ENCODE measurements around the gene GANAB.
"Not testable (repeated sequence)": the region's sequence is repeated elsewhere in the genome, so short reads cannot be mapped to it uniquely, and the experiment has no call there.

The GANAB gene

DNA sequence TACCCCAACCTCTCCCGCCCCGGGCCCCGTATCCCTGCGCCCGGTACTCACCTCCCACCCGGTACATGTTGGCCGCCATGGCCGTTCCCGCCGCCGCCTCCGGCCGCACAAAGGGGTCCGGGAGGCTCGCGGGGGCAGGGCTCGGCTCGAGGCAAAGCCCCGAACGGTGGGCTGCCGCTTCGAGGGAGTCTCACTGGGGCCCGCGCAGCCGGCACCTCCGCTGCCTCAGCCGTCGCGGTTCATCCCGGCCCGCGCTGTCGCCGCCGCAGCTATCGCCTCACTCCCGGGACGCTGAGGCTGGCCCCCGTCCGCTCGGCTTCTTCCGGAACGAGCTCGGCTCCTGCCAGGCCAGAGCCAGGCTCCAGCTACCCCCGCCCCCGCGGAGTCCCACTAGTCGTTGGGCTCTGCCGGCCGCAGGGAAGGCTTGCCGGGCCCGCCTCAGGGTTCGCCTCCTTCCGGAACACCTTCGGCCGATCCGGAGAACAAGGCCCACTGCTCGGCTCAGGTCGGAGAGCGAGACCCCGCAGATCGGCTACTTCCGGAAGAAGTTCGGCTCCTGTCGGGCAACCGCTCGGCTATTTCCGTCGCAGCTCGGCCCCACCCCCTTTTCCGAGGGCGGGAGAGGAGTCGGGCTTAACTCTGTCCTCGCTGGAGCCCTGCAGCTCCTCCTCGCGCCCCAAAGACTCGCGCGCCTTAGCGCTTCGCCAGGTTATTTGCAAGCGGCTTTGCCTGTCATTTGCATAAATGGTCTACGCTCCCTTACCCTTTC, 44.9 kb downstream of the GANAB start, which contains the start of gene MTA2:
Gene MTA2 (minus strand): TSS at position 494 of the 769 bp plus-strand sequence. CDS start 415 bp downstream, at position 79.
- DNase-seq (ENCODE audit: low read depth in 3 of 3) = peak; percentile 99 to 100 (median 99)

DNA sequence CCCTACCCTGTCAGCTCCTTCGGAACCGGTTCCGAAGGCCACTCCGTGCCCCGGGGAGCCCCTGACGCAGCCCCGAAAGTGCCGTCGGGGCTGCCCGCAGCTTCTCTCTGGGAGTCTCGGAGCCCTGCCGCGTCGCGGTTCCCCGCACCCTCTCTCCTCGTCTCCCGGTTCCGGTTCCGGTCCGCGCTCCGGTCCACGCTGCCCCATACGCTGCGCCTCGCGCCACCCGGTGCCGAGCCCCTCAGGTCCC, 45.4 kb downstream of the GANAB start:
- peak in 2 of 3 experiments; percentile 29 to 45 for DNase-seq (ENCODE audit: low read depth in 3 of 3)

- DNase-seq (ENCODE audit: low read depth in 3 of 3) = no peak
These were observed 45.9 kb downstream of the GANAB start for GRCh38 chr11:62600367-62601121.

DNA sequence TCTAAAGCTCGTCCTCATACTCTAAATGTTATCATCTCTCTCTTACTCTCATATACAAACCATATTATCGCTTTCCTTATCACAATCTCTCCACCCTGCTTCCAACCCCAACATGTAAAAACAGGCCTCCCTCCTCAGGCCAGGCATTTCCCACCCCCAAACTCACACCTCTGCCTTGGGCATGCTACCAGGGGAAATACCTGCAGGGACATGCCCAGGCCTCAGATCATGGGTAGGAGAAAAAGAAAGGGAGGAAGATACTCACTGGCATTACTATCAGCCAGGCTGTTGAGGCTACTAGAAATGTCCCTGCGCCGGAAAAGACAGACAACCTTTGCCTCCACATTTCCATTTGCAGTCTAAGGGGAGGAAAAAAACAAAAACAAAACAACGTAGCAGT, 46.5 kb downstream of the GANAB start:
- DNase-seq (ENCODE audit: low read depth in 3 of 3) = no peak

DNA sequence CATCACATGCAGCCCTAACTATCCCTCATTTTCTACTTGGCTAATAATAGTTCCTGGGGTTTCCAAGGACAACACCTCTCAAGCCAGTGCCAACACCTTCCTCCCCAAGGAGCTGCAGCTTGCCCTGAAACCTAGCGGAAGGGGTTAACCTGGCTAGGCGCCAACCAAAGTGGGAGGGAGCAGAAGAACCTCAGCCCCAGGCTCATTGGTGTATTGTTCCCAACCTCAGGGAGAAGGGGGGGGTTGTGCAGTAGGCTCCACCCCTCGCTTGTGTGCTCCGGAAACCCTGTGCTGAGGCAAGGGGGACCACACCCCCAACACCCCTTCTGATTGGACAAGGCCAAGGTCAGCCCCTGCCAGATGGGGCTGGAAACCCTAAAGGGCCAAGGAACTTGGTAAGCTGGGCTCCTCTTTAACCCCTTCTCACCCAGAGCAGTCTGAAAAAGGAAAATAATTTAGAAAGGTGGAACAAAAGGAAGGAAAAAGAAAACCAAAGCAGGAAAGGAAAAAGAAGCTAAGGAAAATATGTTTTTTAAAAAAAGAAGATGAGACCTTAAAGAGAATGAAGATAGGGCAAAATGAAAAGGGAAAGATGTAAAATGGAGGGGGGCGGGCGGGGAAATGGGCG, 47.2 kb downstream of the GANAB start:
- peak; percentile 83 to 91 (median 90) for DNase-seq (ENCODE audit: low read depth in 3 of 3)

DNA sequence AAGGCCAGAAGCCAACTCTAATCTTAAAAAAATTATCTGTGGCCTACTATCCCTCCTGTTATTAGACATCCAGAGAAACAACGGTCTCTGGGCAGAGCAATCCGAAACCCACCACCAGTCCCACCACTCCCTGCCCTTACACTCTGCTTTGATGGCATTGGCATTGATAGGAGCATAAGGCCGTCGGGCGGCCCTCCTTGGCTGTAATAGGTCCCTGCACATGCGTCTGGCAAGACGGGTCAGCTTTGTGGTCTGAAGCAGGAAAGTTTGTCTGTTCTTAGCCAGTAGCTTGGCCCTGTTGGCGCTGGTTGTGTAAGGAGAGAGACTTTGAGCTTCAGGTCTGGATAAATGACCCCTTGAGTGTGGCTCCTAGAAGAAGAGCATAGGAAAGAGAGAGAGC, 51.3 kb downstream of the GANAB start:
- DNase-seq (ENCODE audit: low read depth in 3 of 3) = no peak

DNA sequence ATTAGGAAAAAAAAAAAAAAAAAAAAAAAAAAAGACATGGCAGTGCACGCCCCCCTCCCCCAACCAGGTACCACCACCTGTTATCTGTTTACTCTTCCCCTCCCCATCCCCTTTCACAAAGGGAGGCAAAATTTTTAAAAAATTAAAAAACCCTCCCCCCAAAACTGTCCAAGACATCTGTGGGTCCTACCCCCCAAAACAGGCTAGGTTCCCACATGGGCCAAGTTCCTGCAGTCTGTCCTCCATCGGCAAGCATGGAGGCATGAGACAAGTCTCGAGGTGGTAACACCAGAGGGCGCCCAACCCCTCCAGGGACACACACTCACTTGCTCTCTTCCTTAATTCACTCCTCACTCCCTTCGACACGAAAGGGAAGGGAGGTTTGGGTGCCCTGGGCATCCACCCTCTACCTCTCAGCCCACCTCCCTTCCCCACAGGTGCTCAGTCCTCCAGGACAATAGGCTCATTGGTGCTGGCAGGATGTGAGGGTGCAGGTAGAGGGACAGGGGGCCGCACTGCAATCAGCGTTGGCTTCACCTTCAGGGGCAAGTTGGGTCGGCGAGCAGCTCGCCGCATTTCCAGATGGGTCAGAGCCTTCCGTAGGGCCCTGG, 52.9 kb downstream of the GANAB start:
- DNase-seq (ENCODE audit: low read depth in 3 of 3) = peak in 2 of 3 experiments; percentile 62 to 67

DNA sequence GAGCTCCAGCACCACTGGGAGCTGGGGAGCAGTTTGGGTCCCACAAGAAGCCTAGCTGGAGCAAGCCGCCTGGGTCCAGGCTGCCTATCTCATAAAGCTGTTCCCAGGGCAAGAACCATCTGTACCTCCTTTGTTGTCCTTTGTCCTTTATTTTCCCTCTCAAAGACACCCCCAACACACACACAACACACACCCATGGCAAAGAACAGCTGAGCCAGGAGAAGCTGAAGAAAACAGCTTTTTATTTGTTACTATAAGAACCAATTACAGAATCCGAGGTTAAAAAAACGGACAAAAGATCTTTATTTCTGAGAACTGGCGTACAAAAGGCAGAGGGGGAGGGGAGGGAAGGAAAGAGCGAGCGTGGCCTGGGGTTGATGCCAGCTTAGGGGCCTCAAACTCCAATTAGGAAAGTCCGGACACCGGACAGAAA, 53.4 kb downstream of the GANAB start:
- no peak for DNase-seq (ENCODE audit: low read depth in 3 of 3)

DNA sequence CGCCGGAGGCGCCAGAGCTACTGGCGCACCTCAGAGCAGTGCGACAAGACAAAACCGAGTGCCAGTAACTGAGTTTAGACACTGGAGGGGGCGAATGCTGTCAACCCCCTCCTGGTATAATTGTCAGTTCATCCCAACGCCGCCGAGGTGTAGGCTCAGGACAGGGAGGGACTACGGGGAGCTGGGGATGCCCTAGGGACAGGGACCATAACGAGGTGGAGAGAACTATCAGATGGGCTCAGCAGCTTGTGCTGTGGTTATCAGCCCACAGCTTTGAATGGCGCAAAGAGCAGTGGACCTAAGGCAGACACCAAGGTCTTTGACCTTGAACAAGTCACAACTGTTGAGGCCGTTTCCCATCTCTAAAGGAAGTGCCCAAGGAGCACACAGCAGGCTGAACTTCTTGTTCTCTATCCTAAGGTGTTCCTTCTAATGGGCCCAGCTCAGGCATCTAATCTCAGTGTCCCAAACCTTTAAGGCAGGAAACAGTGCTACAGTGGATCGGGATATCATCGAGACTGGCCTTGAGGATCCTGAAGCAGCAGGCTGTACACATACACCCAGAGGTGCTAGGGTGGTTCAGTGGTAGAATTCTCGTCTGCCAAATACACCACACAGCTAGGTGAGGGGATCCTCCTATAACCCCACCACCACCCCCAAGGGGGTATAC, 54.1 kb downstream of the GANAB start:
- DNase-seq (ENCODE audit: low read depth in 3 of 3) = no peak

DNA sequence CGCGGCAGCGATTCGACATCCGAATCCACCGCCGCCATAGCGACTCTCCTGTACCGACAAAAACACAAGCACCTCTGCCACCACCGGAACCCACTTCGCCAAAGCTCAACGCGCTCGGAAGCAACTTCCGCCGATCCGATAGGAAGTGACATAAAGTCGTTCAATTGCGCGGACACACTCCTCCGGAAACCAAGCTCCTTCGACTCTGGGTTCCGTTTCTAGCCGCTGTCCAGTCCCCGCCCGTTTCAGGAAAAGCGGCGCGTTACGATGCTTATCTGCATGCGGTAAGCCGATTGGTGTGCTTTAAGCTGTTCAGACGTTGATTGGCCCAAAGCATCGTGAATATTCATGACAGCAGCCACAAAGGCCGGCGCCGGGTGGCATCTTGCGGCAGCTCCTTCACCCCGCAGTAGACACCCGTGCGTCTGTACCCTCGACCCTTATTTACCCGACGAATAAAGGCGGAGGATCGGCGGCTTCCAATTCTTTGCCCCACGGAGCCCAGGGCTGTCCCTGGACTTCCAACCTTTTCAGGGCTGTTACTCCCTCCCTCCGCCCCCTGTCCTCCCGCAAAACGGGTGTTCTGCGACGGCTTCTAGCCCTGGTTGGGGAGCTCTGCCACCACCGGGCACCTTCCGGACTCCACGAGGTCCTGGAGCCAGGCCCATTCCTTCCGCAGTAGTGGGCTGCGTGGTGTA, 54.8 kb downstream of the GANAB start, which contains the start of gene TUT1:
Gene TUT1 (minus strand): TSS at position 76 of the 698 bp plus-strand sequence. CDS start 38 bp downstream, at position 38.
- DNase-seq (ENCODE audit: low read depth in 3 of 3) = peak; percentile 77 to 93 (median 92)

DNA sequence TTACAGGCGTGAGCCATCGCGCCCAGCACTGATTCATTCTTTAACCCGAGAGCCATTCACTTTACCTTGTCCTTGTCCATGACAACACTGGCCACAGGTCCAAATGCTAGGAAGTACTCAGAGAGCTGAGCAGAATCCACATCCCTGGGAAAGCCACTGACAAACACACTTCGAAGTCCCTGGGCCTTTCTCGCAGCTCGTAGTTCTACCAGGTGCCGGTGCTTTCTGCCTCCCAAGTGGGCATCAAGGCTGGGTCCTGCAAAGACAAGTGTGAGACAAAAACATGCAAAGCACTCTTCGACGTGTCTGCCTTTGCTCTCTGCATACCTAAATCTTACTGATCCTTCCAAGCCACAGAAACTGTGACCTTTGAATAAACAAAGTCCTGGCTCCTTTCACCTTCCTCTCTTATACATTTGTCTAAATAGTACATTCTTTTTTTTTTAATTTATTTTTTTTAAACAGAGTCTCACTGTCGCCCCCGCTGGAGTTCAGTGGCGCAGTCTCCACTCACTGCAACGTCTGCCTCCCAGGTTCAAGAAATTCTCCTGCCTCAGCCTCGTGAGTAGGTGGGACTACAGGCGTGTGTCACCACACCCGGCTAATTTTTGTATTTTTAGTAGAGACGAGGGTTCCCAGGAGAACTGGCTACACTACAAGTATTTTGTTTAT, 57.3 kb downstream of the GANAB start:
- DNase-seq (ENCODE audit: low read depth in 3 of 3) = no peak

- not testable (repeated sequence) for DNase-seq (ENCODE audit: low read depth in 3 of 3)
These were observed 61.1 kb downstream of the GANAB start for GRCh38 chr11:62585356-62585755.

GRCh38 chr11:62581735-62582134, 64.7 kb downstream of the GANAB start:
- not testable (repeated sequence) for DNase-seq (ENCODE audit: low read depth in 3 of 3)

DNA sequence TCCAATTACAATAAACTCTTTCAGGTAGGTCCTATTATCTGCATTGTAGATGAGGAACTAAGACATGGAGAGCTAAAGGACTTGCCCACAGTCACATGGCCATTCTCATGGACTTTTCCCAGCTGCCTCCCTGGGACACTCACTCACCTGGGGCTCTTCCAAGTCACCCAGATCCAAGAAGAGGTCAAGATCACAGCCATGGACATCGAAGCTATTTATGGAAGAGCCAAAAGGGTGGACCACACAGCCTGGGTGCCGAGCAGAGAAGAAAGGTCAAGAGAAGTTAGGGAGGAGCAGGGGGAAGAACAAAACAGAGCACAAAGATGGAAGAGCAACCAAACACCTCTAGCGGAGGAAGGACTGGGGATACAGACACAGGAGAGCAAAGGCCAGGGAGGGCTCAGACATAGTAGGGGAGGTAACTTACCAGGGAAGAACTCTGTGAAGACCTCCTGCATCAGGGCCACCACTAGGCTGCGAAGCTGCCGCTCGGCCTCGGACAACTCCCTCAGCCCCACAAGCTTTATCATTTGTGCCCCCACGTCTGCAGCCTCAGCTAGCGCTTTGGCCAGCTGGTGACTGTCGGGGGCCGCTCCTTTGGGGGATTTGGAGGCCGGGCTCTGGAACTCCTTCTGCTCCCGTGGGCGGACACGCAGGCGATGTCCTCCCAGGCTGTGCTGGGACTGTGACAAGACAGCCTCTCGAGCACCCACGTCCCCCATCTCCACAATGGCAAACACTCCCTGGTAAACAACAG, 65.3 kb downstream of the GANAB start:
- no peak for DNase-seq (ENCODE audit: low read depth in 3 of 3)

DNA sequence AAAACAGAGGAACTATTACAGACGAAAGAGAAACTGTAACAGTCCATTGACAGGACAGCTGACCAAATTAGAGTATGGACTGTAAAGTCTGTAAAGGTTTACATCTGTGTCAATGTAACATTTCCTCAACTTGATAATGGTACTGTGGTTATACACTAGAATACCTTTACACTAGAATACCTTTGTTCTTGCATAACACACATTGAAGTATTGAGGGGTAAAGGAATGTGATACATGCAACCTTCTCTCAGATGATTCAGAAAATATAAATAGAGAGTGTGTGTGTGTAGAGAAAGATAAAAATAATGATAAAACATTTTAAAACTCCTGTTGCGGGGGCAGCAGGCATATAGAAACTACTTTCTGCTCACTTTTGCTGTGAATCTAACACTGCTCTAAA, 67.2 kb downstream of the GANAB start:
- DNase-seq (ENCODE audit: low read depth in 3 of 3) = no peak

DNA sequence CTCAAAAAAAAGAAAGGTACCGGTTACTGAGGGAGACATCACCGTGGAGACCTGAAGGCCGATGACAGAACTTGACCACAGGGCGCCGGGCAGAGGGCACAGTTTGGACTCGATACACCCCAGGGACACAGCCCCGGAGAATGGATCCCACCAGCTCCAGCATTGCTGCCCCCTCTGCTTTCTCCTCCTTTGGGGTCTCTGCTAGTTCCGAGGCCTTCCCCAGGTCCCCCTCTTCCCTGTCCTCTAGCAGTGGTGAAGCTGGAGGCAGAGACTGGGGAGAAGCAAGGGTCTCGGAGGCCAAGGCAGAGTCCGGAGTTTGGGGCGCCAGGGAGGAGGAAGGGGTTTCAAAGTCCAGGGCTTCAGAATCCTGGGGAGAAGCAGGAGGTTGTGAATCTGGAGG, 67.9 kb downstream of the GANAB start:
- no peak for DNase-seq (ENCODE audit: low read depth in 3 of 3)

GRCh38 chr11:62577046-62577714, 69.2 kb downstream of the GANAB start:
- DNase-seq (ENCODE audit: low read depth in 3 of 3) = no peak

DNA sequence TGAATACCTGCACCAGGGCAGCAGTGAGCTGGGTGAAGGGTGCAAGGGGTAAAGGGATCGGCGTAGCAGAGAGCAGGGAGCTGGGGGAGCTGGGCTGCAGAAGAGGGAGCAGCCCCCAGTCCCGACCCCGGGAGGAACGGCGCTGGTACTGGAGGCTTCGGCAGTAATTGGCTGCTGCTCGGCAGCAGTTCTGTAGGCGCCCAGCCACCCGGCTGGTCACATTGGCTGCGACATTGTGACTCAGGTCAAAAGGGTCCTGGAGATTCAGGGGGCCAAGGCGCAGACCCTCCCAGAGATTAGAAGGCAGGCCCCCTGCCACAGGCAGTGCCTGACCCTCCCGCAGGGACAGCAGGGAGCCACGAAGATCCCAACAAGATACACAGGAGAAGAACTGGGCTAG, 70.6 kb downstream of the GANAB start:
- DNase-seq (ENCODE audit: low read depth in 3 of 3) = no peak

GRCh38 chr11:62575156-62575555, 71.3 kb downstream of the GANAB start:
- DNase-seq (ENCODE audit: low read depth in 3 of 3) = no peak

Data from stimulated activated CD4-positive, alpha-beta T cell treated with anti-CD3 and anti-CD28 coated beads, TNF-alpha, amount 100 ng/mL, for 4 hours (primary cell).